ENCODE data around the gene CD5L. TPM values are rescaled to one million over a fixed set of nuclear protein-coding genes. Genes with fewer than 3 reads are reported as not detected.

The CD5L gene
- total RNA-seq, 4 donors from 2014 or later, result 0.10 to 0.17 TPM; not detected in 2

DNA sequence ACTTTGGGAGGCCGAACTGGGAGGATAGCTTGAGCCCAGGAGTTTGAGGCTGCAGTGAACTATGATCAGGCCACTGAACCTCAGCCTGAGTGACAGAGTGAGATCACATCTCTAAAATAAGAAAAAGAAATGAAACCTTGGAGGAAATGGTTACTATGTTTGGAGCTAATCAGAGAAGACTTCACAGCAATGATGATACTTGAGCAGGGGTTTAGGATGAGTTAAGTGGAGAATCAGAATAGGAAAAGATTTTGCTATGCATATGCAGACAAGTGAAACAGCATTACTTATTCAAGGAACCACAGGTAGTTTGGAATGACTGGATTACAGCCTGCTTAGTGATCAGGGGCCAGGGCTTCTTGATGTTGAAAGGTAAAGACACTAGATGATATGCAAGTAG lies 1.3 kb upstream of the CD5L start:
- intact Hi-C loops (cut with DNase I; ENCODE audit: low total_unique reads), result no loop called here
- H3K4me3 ChIP-seq (ENCODE audit: low read depth, poor library complexity, severe bottlenecking), result no peak overlapping the region
- TF ChIP-seq, protein P1, sequence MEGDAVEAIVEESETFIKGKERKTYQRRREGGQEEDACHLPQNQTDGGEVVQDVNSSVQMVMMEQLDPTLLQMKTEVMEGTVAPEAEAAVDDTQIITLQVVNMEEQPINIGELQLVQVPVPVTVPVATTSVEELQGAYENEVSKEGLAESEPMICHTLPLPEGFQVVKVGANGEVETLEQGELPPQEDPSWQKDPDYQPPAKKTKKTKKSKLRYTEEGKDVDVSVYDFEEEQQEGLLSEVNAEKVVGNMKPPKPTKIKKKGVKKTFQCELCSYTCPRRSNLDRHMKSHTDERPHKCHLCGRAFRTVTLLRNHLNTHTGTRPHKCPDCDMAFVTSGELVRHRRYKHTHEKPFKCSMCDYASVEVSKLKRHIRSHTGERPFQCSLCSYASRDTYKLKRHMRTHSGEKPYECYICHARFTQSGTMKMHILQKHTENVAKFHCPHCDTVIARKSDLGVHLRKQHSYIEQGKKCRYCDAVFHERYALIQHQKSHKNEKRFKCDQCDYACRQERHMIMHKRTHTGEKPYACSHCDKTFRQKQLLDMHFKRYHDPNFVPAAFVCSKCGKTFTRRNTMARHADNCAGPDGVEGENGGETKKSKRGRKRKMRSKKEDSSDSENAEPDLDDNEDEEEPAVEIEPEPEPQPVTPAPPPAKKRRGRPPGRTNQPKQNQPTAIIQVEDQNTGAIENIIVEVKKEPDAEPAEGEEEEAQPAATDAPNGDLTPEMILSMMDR (IDR thresholded peaks at IDR 0.05), result no peak
- TF ChIP-seq POLR2A (IDR thresholded peaks at IDR 0.05), result no peak
- DNase-seq (ENCODE audit: low spot score in 2 of 2), result no peak
- 78 to 79% methylated on average over 1 of the region's 1 CpG for WGBS, 2 donors

DNA sequence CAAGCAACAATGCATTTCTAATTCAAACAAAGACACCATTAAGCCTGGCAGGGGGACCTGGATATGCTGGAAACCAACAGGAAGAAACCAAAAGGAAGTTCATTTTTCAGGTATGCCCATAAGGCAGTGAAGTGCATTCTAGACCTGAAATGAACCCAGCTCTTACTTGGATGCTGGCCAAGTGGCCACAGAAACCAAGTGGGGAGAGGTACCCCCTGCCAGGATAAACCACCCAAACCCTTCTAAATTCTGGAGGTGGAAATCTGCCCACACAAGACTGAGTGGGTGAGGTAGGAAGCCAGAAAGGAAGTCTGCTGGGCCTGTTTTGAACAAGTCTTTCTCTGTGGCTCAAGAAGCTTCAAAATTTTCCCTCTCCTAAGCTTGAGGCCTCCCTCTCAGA lies 2.6 kb downstream of the CD5L start:
- intact Hi-C loops (cut with DNase I; ENCODE audit: low total_unique reads), result no loop called here
- TF ChIP-seq POLR2A (IDR thresholded peaks at IDR 0.05), result no peak
- TF ChIP-seq, protein P1 (IDR thresholded peaks at IDR 0.05), result no peak
- no peak for DNase-seq (ENCODE audit: low spot score in 2 of 2)
- H3K4me3 ChIP-seq (ENCODE audit: low read depth, poor library complexity, severe bottlenecking), result no peak overlapping the region

DNA sequence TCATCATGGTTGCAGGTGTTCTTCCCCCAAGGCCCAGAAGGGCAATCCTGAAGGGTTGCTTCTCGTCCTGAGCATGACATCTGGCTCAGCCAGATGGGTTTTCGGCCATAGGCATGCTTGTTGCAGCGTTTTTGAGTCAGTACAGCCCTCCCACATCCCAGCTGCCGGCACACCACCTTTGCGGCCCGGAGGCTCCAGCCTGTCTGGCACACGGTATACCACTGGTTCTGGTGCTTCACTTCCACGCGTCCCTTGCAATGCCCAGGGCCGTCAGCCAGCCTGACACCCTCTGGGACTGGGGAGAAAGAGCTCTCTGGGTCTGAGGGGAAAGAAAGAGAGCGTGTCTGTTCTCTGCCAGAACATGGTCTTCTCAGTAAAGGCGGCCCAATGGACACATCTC lies 7.2 kb downstream of the CD5L start:
- TF ChIP-seq POLR2A (IDR thresholded peaks at IDR 0.05), result no peak
- TF ChIP-seq, protein P1 (IDR thresholded peaks at IDR 0.05), result no peak
- 68 to 79% methylated on average over 12 of the region's 12 CpGs for WGBS, 2 donors
- DNase-seq (ENCODE audit: low spot score in 2 of 2), result no peak
- intact Hi-C loops (cut with DNase I; ENCODE audit: low total_unique reads), result no loop called here
- no peak overlapping the region for H3K4me3 ChIP-seq (ENCODE audit: low read depth, poor library complexity, severe bottlenecking)

DNA sequence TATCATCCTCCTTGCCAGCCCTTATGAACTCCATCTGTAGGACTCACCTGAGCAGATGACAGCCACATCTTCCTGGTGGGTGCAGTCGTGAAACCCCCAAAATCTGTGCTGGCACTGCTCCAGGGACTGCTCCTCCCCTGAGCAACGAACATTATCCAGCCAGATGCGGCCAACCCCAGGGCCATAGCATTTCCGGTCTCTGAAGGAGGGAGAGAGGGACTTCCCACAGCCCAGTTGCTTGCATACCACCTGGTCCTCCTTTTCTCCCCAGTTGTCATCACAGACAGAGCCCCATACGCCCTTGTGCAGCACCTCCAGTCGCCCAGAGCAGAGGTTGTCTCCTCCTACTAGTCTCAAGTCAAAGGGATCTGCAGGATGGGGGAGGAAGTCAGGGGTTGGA lies 8.5 kb downstream of the CD5L start:
- TF ChIP-seq POLR2A (IDR thresholded peaks at IDR 0.05), result no peak
- DNase-seq (ENCODE audit: low spot score in 2 of 2), result no peak
- WGBS, 2 donors, result 67 to 73% methylated on average over 6 of the region's 6 CpGs
- H3K4me3 ChIP-seq (ENCODE audit: low read depth, poor library complexity, severe bottlenecking), result no peak overlapping the region
- intact Hi-C loops (cut with DNase I; ENCODE audit: low total_unique reads), result no loop called here

DNA sequence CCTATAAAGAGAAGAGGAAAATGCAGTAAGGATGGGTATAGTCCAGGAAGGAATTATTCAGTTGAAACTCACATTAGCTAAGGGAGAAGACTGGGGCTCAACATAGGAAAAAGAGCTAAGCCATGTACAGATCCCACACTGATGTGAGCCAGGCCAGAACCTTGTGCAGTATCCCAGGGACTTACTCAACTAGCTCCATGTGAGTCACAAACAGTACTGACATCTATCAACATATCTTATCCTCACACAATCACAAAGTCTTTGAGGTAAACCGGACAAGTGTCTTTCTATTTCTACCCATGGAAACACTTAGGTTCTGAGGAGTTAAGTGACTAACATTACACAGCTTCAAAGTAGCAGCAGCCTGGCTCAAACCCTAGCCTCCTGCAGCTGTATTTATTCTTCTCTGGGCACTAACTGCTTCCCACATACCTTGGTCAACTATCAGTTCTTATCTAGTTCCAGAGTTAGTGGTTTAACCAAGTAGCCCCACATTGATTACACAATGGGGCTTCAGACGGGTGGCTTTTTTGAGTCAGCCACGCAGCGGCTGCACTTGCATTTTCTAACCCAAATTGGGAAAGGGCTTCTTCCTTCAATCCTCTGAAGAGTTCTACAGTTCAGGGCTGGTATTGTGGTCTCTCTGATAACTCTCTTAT lies 9.5 kb downstream of the CD5L start:
- 81 to 87% methylated on average over 4 of the region's 4 CpGs for WGBS, 2 donors
- TF ChIP-seq, protein P1 (IDR thresholded peaks at IDR 0.05), result no peak
- no peak for TF ChIP-seq POLR2A (IDR thresholded peaks at IDR 0.05)

DNA sequence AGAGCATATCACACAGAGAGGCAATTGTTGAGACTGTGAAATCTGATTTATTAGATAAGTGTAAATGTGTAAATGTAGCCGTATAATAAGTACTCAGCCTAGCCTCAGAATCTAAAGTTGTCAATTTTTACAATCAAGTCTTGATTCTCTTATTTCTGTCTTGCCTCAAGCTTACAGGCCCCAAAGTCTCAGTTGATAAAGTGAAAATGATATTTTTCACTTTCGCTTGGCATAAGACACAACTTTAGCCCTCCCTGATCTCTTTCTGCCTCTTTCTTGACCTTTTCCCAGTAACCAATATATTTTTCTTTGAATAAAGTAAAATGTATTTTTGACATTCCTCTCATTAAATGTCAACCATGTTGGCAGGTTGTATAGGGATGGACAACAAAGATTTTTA lies 10.7 kb downstream of the CD5L start:
- TF ChIP-seq, protein P1 (IDR thresholded peaks at IDR 0.05), result no peak
- TF ChIP-seq POLR2A (IDR thresholded peaks at IDR 0.05), result no peak
- WGBS, 2 donors, result 78 to 86% methylated on average over 2 of the region's 2 CpGs
- H3K4me3 ChIP-seq (ENCODE audit: low read depth, poor library complexity, severe bottlenecking), result no peak overlapping the region
- no peak for DNase-seq (ENCODE audit: low spot score in 2 of 2)
- intact Hi-C loops (cut with DNase I; ENCODE audit: low total_unique reads), result no loop called here

More for the DNA sequence above, 9.5 kb downstream of the CD5L start:
- no peak for DNase-seq (ENCODE audit: low spot score in 2 of 2)
- intact Hi-C loops (cut with DNase I; ENCODE audit: low total_unique reads), result no loop called here
- H3K4me3 ChIP-seq (ENCODE audit: low read depth, poor library complexity, severe bottlenecking), result no peak overlapping the region
